Astrocyte (in vitro differentiated cells and primary cell): Measurements from ENCODE around the gene OPRL1.

Source experiments
- EZH2 ChIP-seq: IDR thresholded peaks from 2 replicates; pipeline ENCODE4 v1.6.1; 2012; ENCODE audit warnings: mild to moderate bottlenecking, low read length, inconsistent platforms; ENCODE audit not compliant: insufficient read depth
- TF ChIP-seq, protein P1 (sequence below): IDR thresholded peaks from 2 replicates; pipeline ENCODE4 v1.5.1; 2011; ENCODE audit warnings: low read depth, mild to moderate bottlenecking, inconsistent platforms, low read length, moderate library complexity; ENCODE audit not compliant: insufficient read depth

DNA sequence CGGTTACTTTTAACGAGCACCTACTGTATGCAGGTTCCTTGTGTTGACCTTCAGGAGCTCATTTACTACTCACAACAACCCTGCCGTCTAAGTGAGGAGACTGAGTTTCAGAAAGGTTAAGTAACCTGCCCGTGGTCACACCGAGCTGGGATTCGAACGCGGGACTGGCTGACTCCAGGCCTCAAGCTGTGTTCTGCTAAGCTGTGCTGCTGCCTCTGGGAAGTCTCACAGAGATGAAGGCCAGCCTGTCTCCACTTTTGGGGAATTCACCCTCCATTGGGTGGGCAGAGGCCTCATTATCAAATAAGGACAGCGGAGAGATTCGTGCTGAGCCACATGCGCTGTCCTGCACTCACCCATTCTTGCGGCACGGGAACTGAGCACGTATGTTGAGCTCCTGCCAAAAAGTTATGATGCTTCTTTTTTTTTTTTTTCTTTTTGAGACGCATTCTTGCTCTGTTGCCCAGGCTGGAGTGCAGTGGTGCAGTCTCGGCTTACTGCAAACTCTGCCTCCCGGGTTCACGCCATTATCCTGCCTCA is 58.5 kb downstream of the OPRL1 start:
- TF ChIP-seq, protein P1, sequence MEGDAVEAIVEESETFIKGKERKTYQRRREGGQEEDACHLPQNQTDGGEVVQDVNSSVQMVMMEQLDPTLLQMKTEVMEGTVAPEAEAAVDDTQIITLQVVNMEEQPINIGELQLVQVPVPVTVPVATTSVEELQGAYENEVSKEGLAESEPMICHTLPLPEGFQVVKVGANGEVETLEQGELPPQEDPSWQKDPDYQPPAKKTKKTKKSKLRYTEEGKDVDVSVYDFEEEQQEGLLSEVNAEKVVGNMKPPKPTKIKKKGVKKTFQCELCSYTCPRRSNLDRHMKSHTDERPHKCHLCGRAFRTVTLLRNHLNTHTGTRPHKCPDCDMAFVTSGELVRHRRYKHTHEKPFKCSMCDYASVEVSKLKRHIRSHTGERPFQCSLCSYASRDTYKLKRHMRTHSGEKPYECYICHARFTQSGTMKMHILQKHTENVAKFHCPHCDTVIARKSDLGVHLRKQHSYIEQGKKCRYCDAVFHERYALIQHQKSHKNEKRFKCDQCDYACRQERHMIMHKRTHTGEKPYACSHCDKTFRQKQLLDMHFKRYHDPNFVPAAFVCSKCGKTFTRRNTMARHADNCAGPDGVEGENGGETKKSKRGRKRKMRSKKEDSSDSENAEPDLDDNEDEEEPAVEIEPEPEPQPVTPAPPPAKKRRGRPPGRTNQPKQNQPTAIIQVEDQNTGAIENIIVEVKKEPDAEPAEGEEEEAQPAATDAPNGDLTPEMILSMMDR, result no peak
- no peak for TF ChIP-seq EZH2
